HG03103 (cell line): ENCODE measurements around the gene MICAL3.

ENCODE experiments used
- ATAC-seq: cut with Tn5 transposase; IDR thresholded peaks from one replicate; pipeline ENCODE4 v1.9.1; 2021; ENCODE audit warnings: low read depth; ENCODE audit not compliant: unreplicated experiment

MICAL3 gene

DNA sequence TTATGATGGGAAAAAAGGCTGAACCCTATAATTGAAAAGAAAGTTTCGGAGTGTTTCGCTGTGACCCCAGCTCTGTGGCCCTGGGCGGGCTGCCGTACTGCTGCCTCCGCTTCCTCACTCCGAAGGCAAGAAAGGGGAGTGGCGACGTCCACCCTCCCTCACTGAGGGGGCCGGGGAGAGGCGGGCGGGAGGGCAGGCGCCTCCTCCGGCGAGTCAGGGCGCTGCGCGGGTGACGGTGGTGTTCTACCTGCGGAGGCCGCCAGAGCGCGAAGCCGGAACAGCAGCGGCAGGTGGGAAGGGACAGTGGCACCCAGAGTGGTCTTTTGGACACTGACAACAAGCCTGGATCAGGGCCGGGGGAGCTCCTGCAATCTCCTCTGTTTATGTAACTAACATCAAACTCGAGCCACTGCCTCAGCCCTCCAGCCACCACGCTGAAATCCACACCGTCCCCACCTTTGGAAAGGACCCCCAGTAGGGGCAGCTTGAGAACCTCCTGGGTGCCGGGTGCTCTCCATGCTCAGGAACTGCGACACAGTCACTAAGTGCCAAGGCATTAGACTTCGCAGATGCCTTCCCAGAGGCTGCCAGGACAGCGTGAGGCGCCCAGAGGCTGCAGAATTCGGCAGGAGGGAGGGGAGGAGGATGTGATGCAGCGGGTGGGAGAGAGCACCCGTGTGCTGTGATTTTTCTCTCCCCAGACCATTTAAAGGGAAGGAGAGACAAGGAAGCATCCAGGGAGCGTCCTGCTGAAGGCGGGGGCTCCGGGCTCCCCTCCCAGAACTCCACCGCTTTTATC, 275.6 kb downstream of the MICAL3 start:
- no peak for ATAC-seq

DNA sequence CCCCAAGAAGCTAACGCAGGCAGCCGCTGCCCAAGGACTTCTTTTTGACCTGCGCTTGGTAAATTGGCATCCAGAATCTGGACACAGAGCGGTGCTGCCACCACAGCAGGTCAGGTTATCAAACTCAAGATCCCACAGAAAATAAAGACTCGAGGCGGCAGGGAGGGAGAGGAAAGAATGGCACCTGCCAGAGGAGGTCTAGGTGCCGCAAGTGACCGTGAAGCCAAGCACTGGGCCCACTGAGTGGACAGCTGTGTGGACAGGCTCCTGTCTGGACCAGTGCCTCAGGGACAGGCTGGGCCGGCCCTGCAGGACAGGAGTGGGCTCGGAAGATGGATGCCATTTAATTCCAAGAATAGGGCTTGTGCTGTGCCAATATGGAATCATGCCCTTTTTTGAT, 277.4 kb downstream of the MICAL3 start:
- ATAC-seq: no peak

DNA sequence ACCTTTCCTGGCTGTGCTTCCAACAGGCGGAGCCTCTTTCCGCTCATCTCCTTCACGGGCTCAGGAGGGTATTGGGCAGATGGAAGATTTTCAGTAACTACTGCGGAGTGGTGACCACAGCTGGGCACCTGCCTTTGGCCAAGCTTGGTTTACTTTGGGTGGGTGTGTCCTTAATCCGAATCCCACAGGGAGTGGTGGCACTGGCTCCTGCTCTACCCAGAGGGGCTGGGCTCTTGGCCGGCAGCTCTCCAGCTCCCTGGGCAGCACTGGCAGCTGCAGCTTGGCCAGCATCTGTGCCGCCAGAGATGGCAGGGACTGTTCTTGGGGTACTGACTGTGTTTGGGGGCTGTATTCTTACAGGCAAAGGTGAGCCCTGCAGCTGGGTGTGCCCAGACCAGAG, 279.9 kb downstream of the MICAL3 start:
- ATAC-seq: no peak

DNA sequence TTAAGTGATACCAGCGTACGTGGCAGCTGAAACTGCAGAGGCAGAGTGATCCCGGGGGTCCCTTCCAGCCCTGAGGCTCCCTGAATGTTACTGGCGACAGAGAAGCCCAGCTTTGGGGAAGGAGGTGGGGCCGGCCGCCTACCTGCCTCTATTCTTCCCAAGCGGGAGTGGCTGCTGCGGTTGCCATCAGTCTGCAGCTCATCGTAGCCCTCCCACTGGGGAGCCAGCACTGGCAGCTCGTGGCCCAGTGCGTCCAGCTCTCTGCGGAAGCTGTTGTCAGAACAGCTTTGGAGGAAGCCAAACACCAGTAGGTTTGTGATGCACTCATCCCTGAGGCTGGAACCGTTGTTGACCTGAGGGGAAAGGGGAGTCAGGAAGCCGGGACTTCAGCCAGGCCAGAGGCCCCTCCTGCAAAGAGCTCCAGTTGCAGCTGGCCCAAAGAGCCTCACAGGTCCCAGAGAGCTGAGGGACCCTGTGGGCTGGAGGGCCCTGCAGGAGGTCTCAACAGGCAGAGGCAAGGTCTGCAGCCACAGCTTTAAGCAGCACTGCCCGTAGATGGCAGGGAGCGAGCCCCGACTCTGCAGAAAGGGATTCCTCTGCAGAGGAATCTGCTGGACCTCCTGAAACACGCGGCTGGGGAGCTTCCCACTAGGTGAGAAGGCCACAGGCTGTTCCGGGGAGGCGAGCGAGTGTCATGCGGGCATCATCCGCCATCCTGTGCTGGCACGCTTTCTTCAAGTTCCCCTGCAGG, 280.5 kb downstream of the MICAL3 start:
- ATAC-seq: no peak

DNA sequence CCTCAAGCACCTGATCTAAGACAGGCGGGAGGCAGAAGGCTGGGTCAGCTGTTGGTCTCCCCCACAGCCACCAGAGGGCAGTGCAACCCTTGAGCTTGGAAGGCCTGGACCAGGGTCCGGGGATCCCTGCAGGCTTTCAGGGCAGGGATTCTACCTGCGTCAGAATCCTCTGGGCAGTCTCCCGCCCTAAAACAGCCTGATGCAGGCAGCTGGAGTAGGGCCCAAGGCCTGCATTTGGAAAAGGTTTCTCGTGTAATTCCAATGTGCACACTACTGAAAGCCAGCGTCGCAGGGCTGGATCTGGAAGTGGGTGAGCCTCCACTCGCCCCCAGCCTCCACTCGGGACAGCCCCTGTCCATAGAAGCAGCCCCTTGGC, 281.8 kb downstream of the MICAL3 start:
- no peak for ATAC-seq

DNA sequence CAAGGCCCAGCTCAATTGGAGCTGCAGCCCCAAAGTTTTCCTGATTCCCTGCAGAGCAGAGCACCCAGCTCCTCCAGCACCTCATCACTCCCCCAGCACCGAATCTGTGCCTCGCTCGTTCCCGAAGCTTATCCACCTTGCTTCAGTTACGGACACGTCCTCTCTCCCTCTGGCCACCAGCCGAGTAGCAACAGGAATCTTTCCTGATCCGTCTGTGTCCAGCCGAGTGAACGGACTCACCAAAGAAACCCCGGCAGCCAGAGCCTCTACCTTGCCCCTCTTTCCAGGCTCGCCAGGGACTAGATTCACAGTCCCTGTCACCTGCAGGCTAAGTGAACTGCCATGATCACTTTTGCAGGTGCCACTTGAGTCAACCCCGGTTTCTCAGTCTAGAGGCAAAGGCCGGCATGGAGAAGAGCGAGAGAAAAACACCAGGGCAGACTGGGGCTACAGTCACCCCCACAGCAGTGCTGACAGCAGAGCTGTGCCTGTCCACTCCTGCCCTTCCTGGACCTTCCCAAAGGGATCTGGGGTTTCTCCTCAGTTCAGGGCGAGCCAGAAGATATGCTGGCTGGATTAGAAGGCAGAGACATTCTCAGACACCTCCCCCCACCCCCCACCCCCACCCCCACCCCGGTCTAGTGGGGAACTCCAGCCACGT, 282.4 kb downstream of the MICAL3 start:
- ATAC-seq: no peak

DNA sequence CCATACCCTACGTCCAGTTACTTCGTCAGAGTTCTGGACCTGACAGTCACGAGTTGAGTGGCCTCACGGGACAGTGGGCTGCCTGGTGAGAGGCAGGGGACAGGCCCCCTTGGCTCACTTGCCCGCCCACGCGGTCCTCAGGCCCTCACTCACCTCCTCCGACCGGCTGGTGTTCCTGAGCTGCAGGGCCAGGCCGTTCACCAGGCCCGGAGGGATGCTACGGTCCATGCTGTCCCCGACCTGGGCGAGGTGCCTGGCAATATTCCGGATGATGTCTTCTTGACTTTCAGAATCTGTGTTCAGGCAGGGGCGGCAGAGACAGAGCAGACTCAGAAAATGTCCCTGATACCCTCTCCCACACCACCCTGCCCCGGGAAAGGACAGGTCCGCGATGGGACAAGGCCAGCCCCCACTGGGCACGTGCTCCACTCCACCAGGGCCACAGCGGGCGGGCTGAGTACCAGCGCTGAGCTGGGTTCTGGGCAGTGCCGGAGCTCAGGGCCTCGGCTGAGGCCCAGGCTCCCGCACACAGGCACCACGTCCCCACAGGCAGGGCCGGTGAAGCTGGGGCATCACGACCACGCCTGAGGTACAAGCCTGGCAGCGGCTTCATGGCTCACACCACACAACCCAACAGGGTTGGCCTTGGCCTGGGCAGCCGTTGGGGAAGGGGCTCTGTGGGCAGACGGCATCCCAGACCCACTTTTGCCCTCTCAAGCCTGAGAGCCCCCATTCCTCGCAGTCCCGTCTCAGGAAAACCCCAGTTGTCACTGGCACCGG, 285.0 kb downstream of the MICAL3 start:
- ATAC-seq: no peak

DNA sequence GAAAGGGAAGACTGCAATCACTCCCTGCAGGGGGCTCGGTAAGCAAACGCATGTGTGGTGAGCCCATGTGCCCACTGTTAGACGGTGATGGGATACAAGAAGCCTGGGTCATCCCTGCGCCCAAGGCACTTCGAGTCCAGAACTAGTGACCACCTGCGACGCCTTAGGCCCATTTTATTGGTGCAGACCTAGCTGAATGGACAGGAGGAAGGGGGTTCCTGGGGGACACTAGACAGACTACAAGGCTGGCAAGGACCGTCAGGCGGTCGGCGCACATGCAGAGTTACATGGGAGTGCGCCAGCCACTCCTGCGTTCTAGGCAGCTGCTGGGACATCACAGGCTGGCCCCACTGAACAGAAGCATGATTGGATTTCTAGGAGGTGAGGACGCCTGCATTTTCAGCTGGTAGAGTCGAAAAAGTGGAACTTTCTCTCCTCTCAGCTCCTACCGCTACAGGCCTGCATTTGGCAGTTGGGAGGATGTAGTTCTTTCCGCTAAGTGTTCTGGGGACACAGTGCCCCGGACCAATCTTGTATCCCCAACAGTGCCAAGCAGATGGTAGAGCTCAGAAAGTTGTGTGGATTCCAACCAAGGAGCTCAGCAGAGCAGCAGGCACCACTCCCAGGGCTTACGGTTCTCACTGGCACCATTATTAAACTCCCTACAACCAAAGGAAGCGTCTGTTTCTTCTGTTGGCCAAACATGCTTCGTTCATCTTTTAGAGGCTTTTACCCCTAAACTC, 285.8 kb downstream of the MICAL3 start:
- ATAC-seq: no peak
